Muscle layer of colon (tissue), 2 donors: ENCODE results near the gene PLD1.

ENCODE experiments used
- H3K27ac ChIP-seq: one replicate; pipeline ENCODE4 v1.7.0; 2013; ENCODE audit warnings: low read depth, mild to moderate bottlenecking, low read length, moderate library complexity
- H3K27me3 ChIP-seq, 2 donors: one replicate each; pipeline ENCODE4 v1.7.0; 2013; ENCODE audit warnings: low read length in 2 of 2, mild to moderate bottlenecking in 2 of 2; ENCODE audit not compliant: insufficient read depth in 2 of 2, control insufficient read depth in 1 of 2
- H3K36me3 ChIP-seq: one replicate; pipeline ENCODE4 v1.7.0; 2013; ENCODE audit warnings: mild to moderate bottlenecking, low read length; ENCODE audit not compliant: insufficient read depth
- H3K4me1 ChIP-seq: one replicate; pipeline ENCODE4 v1.7.0; 2013; ENCODE audit warnings: mild to moderate bottlenecking, low read length; ENCODE audit not compliant: insufficient read depth
- H3K4me3 ChIP-seq, 2 donors: one replicate each; pipeline ENCODE4 v1.7.0; 2013; ENCODE audit warnings: low read length in 2 of 2, low read depth in 1 of 2, mild to moderate bottlenecking in 1 of 2, moderate library complexity in 1 of 2
- H3K9ac ChIP-seq: one replicate; pipeline ENCODE4 v1.7.0; 2013; ENCODE audit warnings: low read length
- H3K9me3 ChIP-seq: one replicate; pipeline ENCODE4 v1.7.0; 2013; ENCODE audit warnings: mild to moderate bottlenecking, low read length
- donor health status: abdominal sarcoma.
- donor health status: Adenocarcinoma of cecum.

Gene PLD1

DNA sequence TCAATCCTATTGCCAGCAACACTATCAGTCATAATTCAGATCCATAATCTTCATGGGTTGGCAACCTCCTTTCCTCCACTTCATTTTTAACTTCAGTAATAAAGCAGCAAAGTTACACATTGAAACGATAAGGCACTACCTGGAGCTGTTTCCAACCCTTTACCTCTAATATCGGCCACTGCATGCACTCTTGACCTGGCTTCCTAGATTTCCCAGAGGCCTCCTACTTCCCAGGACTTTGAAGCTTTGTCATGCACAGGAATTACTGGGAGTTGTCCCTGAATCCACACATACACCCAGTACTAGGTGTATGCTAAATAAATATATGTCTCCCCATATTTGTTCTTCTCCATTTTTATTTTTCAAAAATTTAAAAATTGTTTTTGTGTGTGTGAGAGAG lies 126.1 kb downstream of the PLD1 start:
- H3K4me3 ChIP-seq, result no peak overlapping the region
- no peak overlapping the region for H3K27ac ChIP-seq
- H3K4me1 ChIP-seq, result peaks cover 4% of the 10 kb centered on the region
- H3K36me3 ChIP-seq, result no peaks in the 10 kb centered on the region
- H3K27me3 ChIP-seq, result no peaks in the 10 kb centered on the region
- H3K9ac ChIP-seq, result no peak overlapping the region
- no peaks in the 10 kb centered on the region for H3K9me3 ChIP-seq

DNA sequence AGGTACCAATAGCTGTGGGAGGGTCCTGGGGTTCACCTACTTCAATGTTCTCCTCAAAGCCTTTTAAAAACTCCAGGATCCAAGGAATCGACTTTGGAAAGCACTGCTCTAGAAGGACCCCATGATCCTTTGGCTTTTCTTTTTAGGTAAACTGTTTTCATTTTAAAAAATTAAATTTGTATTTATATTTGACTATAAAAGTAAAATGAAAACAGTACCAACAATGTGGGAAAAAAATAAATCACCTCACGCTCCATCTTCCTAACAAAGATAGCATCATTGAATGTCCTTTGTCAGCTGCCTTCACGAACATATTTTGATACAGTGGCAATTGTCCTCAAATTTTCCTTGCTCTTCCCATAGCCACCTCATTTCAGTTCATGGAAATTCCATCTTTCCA lies 127.5 kb downstream of the PLD1 start:
- no peaks in the 10 kb centered on the region for H3K36me3 ChIP-seq
- no peak overlapping the region for H3K4me3 ChIP-seq
- no peaks in the 10 kb centered on the region for H3K27me3 ChIP-seq
- H3K9me3 ChIP-seq, result no peaks in the 10 kb centered on the region
- H3K4me1 ChIP-seq, result no peaks in the 10 kb centered on the region
- H3K27ac ChIP-seq, result no peak overlapping the region
- H3K9ac ChIP-seq, result no peak overlapping the region

DNA sequence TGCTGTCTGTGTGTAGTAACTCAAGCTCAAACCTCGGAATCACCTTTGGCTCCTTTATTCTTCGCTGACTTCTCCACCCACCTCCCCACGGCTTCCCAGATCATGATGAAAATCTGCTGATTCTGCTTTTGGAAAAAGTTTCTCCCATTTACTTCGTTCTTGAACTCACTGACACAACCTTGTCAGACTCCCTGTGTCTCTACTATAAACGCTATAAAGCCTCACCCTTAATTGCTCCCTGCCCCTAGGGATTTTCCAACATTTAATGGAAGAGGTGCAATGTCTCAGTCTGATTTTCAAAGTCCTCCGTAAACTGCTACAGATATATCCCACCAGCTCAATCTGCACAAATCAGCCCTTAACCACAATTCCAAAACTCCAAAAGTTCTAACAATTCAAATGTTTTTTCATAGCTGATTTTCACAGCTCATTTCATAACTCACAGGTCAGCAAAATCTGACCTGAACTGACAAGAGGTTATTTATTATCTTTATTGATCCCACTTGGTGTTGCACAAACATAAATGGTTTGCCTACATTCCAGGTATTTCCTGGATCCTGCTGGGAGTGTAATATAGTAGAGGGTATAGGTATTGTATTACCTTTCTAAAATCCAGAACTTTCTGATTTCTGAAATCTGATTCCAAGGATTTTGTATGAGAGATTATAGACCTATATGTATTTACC lies 129.4 kb downstream of the PLD1 start:
- Histone ChIP-seq H3K4me1 (no peaks in the 10 kb centered on the region), H3K27ac (no peak overlapping the region), H3K9me3 (no peaks in the 10 kb centered on the region), H3K4me3 (no peak overlapping the region), H3K9ac (no peak overlapping the region), H3K36me3 (no peaks in the 10 kb centered on the region), H3K27me3 (no peaks in the 10 kb centered on the region)

DNA sequence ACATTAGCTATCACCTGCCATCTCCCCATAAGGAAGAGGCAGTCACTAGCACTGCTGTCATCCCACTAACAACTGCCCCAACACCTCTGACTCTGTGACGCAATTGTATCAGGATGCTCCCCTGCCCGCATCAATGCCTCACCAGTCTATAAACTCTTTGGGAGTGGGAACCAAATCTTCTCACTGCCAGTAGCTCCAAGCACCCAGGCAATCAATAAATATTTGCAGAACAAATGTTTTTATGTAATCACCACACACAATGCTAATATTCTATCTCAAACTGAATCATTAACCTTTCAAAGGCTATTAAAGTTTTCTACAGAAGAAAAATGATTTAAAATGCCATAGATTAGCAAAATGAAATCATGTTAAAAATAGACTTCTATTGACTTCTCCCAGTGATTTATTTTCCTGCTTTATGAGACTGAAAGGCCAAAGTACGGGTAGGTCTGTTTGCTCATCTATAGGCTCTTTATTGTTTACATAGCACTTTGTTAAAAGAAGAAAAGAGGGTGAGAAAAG lies 131.3 kb downstream of the PLD1 start:
- Histone ChIP-seq H3K4me1 (no peaks in the 10 kb centered on the region), H3K4me3 (no peak overlapping the region), H3K27ac (no peak overlapping the region), H3K9me3 (no peaks in the 10 kb centered on the region), H3K9ac (no peak overlapping the region), H3K36me3 (no peaks in the 10 kb centered on the region), H3K27me3 (no peaks in the 10 kb centered on the region)

DNA sequence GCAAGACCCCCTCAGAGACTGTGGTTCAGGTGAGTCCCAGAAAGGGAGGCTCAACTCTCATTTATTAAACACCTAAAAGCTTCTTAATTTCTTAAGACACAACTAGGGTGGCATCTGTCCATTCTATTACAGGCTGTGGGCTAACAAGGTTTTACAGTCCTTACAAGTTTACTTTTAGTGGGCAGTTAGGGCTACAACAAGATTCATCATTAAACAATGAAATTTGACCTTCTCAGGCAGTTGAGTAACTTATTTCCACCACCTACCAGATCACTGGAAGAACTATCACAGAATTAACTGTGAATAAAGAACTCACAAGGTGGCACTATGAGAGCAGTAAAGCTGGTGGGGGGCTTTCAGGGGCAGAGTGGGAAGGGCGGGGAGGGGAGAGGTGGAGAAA lies 132.6 kb downstream of the PLD1 start:
- Histone ChIP-seq H3K9me3 (no peaks in the 10 kb centered on the region), H3K9ac (no peak overlapping the region), H3K36me3 (no peaks in the 10 kb centered on the region), H3K4me3 (no peak overlapping the region), H3K27ac (no peak overlapping the region), H3K4me1 (no peaks in the 10 kb centered on the region), H3K27me3 (no peaks in the 10 kb centered on the region)

DNA sequence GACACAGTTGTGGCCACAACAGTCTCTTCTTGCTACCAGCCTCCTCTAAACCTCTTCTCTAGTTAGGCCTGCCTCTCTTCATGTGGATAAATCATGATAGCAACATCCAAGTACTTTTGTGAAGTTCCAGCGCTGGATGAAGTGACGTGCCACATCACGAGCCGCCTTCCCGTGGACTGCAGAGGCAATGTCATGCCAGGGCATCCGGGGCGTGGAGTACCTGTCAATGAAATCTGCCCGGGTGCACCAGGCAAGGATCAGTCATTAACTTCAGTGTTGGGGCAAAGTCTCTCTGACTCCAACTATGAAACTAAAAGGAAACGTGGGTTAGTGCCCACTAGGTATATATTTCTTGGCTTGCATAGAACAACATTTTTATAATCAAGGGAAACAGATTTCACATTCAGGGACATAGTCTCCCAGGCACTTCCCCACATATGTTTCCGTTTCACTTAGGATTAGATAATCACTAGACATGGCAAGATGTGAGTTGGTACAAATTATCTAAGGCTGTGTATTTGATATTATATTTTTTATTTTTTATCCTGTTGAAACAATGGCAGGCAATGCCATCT lies 133.6 kb downstream of the PLD1 start:
- Histone ChIP-seq H3K4me1 (no peaks in the 10 kb centered on the region), H3K27ac (no peak overlapping the region), H3K9ac (no peak overlapping the region), H3K27me3 (no peaks in the 10 kb centered on the region), H3K4me3 (no peak overlapping the region), H3K36me3 (no peaks in the 10 kb centered on the region), H3K9me3 (no peaks in the 10 kb centered on the region)

DNA sequence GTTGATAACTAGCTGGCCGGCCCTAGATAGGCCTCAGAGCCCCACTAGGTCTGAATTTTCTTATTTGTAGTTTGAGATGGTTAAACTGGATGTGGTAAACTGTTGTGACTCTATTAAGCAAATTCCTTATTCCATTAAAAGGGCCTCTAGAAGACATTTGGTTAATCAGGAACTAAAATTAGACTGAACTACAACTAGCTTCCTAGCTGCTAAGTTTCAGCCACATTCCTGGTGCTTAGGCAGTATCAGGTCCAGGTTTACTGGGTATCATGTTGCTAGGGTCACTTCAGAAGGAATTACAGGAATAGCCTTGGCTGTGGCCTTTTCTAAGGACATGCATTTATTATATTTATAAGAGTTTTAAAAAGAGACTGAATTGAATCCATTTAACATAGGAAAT lies 136.3 kb downstream of the PLD1 start:
- H3K27ac ChIP-seq, result no peak overlapping the region
- no peaks in the 10 kb centered on the region for H3K4me1 ChIP-seq
- H3K9ac ChIP-seq, result no peak overlapping the region
- H3K27me3 ChIP-seq, result no peaks in the 10 kb centered on the region
- no peaks in the 10 kb centered on the region for H3K36me3 ChIP-seq
- H3K4me3 ChIP-seq, result no peak overlapping the region
- H3K9me3 ChIP-seq, result no peaks in the 10 kb centered on the region

DNA sequence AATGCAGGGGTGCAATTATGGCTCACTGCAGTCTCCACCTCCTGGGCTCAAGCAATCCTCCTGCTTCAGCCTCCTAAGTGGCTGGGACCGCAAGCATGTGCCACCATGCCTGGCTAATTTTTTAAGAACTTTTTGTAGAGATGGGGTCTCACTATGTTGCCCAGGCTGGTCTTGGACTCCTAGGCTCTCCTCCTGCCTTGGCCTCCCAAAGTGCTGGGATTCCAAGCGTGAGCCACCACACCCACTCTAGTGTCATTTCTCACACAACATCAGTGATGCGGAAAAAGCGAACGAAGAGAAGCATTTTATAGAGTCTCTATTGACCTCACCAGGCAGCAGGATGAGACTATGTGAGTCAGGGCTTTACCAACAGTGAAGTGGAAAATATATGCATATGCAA lies 137.7 kb downstream of the PLD1 start:
- H3K9ac ChIP-seq, result no peak overlapping the region
- H3K27me3 ChIP-seq, result no peaks in the 10 kb centered on the region
- H3K27ac ChIP-seq, result no peak overlapping the region
- no peak overlapping the region for H3K4me3 ChIP-seq
- H3K4me1 ChIP-seq, result no peaks in the 10 kb centered on the region
- H3K9me3 ChIP-seq, result no peaks in the 10 kb centered on the region
- no peaks in the 10 kb centered on the region for H3K36me3 ChIP-seq

DNA sequence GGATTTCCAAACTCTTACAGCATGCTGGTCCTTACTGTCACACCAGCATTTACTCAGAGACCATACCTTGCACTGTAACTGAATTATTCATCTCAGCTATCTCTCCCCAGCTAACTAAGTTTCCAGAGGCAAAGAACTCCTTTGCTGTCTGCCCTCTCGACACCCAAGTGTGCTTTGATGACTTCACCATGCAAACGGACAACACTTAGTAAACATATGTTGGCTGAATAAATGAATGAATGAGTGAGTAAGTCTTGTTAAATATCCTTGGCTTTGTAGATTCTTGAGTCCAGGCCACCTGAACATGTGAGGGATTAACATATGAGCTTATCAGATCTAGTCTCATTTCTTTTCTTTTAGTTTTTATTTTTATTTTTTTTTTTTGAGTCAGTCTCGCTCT lies 138.2 kb downstream of the PLD1 start:
- Histone ChIP-seq H3K9ac (no peak overlapping the region), H3K27ac (no peak overlapping the region), H3K4me3 (no peak overlapping the region), H3K4me1 (no peaks in the 10 kb centered on the region), H3K36me3 (peaks cover 1% of the 10 kb centered on the region), H3K9me3 (no peaks in the 10 kb centered on the region), H3K27me3 (no peaks in the 10 kb centered on the region)

DNA sequence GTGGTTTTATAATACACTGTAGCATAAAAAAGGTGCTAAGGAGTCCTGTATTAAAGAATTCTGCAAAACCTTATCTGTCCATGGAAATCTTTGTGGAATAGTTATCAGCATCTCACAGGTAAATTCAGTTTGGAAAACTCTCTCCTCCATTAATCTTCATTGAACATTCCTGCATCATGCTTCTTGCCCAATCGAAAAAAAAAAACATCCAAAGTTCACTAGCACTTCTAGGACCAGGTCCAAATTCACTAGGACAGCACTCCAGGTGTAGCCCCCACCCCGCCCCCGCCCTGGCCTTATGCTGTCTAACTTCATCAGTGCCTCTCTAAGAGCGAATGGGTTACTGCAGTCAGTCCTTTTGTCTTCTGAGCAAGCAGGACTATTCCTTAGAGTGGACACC lies 138.6 kb downstream of the PLD1 start:
- Histone ChIP-seq H3K36me3 (peaks cover 5% of the 10 kb centered on the region), H3K4me3 (no peak overlapping the region), H3K4me1 (no peaks in the 10 kb centered on the region), H3K9me3 (no peaks in the 10 kb centered on the region), H3K27me3 (no peaks in the 10 kb centered on the region), H3K27ac (no peak overlapping the region), H3K9ac (no peak overlapping the region)

DNA sequence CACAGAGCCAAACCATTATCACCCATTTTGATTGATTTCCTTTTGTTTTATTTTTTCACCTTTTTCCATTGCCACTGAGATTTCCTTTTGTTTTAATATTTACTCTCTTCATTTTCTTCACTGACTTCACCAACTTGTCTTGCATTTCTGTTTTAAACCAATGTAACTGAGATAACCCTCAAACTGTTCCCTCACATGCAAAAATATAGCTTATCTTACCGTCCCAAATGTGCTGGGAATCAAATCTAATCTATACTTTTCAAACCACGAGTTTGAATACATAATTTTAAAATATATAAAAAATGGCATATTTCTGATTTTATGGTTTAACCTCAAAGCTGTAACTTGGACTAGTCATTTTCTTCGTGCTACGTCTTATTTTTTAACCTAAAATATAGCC lies 143.8 kb downstream of the PLD1 start:
- Histone ChIP-seq H3K27me3 (no peaks in the 10 kb centered on the region), H3K36me3 (peaks cover 5% of the 10 kb centered on the region), H3K4me1 (no peaks in the 10 kb centered on the region), H3K9ac (no peak overlapping the region), H3K9me3 (no peaks in the 10 kb centered on the region), H3K27ac (no peak overlapping the region), H3K4me3 (no peak overlapping the region)

DNA sequence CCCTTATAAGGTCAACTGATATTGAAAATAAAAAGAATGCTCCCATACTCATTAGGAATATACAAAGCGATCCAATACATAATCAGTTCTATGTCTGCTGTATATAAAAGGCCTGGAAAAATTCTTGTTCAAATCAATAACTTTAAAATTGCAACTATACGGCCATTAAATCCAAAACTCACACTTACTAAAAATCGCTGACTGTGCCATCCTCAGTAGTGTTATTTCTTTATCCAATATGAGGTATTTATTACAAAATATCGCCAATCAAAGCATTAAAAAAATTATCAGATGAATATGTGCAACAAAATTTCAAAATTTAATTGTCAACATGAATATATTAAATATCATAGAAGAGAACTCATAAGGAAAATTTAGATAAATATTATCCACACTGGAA lies 146.5 kb downstream of the PLD1 start:
- no peak overlapping the region for H3K27ac ChIP-seq
- H3K27me3 ChIP-seq, result no peaks in the 10 kb centered on the region
- peaks cover 5% of the 10 kb centered on the region for H3K36me3 ChIP-seq
- H3K9me3 ChIP-seq, result no peaks in the 10 kb centered on the region
- no peak overlapping the region for H3K9ac ChIP-seq
- H3K4me3 ChIP-seq, result no peak overlapping the region
- H3K4me1 ChIP-seq, result no peaks in the 10 kb centered on the region
